GM21723 (cell line): Measurements from ENCODE around the gene TMSB10.
"Not testable (repeated sequence)": the region's sequence is repeated elsewhere in the genome, so short reads cannot be mapped to it uniquely, and the experiment has no call there.

ENCODE experiments used
- ATAC-seq: cut with Tn5 transposase; IDR thresholded peaks from one replicate; pipeline ENCODE4 v1.9.1; 2021; ENCODE audit warnings: mild to moderate bottlenecking, moderate library complexity; ENCODE audit not compliant: unreplicated experiment

Gene TMSB10

DNA sequence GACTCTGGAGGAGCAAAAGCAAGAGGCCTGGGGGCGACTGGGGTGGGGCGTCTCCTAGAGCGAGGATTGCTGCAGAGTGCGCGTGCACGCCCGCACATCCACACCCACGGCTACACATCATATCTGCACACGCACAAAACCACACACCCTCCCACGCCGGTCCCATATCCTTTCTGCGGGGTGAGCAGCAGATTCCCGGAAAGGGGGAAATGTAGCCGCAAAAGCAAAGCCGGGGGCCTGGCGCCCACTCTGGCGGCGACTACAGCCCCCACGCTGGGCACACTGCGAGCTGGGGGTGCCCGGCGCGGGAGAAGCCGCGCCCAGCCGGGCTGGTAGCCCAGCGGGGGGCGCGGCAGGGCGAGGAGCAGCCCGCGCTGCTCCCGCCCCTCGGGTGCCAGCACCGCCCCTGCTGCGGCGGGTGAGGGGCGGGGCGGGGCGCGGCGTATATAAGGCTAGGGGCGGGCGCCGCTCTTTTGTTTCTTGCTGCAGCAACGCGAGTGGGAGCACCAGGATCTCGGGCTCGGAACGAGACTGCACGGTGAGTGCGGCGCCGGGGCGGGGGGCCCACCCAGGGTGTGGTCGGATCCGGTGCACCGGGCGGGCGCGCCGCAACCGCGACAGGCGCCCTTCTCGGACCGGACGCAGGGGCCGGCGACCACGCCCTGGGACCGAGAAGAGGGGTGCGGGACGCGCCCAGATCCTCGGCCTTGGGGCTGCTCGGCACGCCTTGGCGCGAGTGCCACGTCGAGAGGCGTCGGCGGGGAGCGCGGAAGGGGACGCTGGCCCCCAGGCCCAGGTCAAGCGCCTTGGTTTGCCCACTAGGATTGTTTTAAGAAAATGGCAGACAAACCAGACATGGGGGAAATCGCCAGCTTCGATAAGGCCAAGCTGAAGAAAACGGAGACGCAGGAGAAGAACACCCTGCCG lies at the start of gene TMSB10:
Gene TMSB10 (plus strand): TSS at position 476 of the 927 bp plus-strand sequence.
- peak; percentile 67 for ATAC-seq

DNA sequence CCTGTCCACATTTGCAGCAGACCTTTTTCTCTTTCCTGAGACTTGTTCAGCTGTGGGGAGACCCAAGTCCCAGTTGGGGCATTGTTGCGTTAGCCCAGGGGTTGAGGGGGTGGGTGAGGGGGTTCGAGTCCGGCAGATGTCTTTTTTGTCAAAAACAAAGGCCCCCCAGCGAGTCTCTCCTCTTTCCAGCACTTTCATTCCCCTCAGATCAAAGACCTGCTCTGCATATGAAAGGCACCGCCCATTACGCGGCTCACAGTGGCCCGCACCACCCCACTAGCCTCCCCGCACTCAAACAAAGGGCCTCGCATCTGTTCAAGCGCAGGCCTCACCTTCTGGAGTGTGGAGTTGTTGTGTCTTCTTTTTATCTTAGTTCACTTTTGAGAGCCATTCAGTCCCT lies 49.7 kb upstream of the TMSB10 start:
- ATAC-seq = no peak

DNA sequence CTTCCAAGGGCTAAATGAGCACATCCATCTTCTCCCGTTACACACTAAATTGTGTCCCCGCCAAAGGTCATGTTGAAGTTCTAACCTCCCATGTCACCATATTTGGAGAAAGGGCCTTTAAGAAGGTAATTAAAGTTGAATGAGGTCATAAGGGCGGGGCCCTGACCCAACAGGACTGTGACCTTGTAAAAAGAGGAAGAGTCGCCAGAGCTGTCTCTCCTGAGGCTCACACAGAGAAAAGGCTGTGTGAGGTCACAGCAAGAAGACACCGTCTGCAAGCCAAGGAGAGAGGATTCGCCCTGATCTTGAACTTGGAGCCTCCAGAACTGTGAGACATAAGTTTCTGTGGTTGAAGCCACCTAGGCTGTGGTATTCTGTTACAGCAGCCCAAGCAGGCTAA lies 48.7 kb upstream of the TMSB10 start:
- no peak for ATAC-seq

DNA sequence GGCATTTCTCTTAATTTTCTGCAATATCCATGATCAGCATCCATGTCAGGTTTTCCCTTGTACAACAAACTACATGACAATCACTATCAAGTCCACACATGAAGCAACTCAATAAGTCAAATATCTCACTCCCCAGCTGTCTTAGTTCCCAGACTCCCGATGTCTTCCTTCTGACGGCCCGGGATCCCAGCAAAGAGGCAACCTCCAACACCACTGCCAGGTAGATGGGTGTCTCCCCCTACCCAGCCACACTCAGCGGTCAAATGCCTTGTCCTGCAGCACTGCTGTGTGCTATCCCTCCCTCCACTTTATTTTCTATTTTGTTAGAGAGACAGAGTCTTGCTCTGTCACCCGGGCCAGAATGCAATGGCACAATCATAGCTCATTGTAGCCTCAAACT lies 47.9 kb upstream of the TMSB10 start:
- no peak for ATAC-seq

DNA sequence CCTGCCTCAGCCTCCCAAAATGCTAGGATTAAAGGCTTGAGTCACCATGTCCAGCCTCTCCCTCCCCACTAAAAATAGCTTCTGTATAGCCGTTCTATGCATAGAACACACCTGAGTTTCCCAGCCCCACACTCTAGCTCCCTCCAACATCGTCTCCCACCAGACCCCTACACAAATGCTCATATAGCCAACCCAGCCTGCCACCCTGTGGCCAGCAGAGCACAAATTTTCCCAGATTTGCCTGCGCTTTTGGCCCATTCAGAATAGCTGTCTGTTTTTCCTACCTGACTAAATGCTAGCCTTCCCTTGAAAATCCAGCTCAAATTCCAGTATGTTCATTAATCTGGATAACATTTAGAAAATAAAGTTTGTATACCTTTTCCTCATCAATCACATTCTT lies 47.3 kb upstream of the TMSB10 start:
- no peak for ATAC-seq

DNA sequence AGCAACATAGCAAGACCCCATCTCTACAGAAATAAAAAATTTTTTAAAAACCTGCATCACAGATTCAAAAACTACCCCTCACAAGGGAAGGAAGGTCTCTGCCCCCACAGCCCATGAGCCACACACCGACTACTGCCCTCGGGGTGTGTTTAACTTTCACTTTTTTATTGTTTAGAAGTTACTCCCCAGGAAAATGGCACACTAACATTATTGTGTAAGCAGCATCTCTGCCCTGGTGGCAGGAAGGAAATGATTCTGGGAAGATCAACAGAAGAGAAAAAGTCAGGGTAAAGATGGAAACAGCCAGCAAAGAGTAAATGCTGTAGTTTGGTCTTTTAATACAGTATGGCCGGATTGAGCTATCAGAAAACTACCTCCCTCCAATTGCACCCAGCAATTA lies 46.5 kb upstream of the TMSB10 start:
- ATAC-seq = no peak

DNA sequence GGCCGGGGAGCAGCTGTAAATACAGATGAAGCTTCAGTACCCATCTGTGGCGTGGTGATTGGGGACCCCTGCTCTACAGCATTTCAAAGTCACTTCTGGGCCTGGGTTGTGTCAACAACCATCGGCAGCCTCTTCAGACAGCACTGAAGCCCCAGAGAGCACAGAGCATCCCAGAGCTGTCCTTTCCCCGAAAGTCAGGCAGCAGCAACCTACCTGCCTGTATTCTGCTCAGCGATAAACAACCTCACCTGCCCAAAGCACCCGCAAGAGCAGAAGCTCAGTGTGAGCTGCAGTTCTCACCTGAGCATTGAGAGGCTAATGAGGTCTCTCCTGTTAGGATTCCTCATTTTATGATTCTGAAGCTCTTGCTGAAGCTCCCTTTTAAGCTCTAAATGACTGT lies 43.9 kb upstream of the TMSB10 start:
- no peak for ATAC-seq

DNA sequence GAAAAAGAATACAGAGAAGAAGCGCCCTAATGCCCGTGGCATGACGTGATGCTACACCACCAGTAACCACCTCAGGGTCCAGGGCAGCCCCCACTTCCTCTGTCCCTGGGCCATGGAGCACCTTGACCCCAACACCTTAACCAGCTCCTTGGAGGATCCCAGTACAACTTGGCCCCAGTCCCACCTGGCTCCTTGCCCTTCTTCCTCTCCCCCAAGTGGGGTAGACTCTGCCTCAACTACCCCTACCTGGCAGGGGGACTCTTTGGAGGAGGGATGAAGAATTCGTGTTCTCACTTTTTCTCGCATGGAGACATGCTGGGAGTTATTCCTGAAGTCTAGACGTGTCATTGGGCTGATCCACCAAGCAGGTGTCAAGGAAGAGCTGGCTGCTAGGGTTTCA lies 43.5 kb upstream of the TMSB10 start:
- ATAC-seq = no peak

DNA sequence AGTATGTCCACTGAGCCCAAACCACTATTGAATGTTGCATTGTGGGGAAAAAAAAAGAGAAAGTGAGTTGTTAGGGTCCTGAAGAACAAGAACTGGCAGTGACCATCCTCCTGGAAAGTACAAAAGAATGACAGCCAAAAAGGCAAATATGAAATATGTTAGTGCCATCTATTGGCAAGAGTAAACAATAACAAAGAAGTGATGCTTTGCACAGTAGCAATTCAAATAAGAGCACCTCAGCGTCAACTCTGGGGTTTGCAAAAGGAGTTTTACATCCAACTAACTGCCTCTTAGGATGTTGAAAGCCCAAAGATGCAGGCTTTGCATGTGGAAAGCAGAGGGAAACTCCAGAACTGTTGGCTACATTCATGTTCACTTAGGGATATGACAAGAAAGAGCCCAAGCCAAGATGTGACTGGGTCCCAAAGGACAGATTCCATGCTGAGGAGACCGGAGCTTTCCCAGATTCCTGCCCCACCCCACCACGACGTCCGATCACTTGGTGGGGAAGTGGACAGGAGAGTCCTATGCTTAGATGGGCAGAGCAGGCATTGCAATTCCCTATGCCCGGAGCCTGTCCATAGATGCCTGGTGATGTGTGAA lies 40.2 kb upstream of the TMSB10 start:
- peak; percentile 69 for ATAC-seq

DNA sequence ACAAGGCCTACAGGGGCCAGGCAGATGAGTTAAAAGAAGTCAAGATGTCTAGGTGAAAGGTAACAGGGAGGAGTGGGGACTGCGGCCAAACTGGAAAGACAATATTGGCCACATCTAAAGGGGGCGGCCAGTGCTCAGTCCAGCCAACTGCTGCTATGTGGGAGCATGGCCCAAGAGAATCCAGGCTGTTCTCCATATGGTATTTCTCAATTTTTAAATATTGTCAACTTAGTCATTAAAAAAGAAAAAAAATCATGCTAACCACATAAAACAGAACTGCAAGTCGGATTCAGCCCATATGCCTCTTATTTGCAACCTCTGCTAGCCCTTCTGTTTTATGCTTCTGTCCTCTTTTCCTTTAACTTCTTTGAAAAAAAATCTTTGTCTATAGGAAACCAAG lies 39.3 kb upstream of the TMSB10 start:
- no peak for ATAC-seq

DNA sequence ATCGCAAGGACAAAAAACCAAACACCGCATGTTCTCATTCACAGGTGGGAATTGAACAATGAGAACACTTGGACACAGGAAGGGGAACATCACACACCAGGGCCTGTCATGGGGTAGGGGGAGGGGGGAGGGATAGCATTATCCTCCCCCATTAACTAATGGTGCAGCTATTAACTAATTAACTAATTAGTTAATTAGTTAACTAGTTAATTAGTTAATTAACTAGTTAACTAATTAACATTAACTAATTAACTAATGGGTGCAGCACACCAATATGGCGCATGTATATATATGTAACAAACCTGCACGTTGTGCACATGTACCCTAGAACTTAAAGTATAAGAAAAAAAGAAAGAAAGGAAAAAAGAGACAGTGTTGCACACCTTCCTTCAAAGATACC lies 37.1 kb upstream of the TMSB10 start:
- not testable (repeated sequence) for ATAC-seq

DNA sequence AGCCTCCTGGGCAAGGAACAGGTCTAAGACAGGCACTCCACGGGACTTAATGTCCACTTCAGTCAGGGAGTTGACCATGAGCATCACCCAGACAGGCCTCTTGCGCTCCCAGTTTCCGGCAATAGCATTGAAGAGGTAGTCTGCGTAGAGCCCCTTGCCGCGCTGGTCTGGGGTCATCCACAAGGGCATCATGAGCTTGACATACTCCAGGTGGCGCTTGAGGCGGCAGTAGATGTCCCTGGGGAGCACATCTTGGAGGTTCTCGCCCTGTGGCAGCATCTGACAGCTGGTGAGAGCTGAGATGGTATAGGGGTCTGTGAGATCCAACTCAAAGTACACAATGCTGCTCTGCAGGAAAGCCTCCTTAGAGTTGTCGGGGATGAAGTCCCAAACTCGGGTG lies 35.1 kb upstream of the TMSB10 start:
- ATAC-seq = no peak

DNA sequence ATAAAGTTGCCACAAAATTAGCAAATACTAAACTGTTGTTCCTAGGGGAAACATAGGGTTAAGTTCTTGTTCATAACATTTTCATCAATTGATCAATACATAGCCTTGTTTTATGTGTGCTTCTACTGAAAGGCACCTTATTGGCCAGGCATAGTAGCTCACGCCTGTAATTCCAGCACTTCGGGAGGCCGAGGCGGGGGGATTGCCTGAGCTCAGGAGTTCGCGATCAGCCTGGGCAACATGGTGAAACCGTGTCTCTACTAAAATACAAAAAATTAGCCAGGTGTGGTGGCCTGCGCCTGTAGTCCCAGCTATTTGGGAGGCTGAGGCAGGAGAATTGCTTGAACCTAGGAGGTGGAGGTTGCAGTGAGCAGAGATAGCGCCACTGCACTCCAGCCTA lies 32.8 kb upstream of the TMSB10 start:
- ATAC-seq = not testable (repeated sequence)

DNA sequence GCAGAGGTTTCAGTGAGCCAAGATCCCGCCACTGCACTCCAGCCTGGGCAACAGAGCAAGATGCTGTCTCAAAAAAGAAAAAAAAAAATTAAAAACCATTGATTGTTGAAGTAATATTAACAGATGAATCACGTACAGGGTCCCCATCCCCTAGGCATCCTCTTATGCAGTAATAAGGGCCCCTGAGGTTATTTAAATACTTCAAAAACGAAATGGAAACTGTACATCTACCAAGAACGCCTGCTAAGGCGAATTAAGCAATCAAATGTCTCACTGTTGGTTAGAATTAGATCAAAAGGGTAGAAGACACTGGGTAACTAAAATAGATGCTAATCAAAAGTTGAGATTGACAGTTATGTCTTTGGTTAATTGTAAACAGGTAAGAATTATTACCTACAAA lies 32.1 kb upstream of the TMSB10 start:
- no peak for ATAC-seq

DNA sequence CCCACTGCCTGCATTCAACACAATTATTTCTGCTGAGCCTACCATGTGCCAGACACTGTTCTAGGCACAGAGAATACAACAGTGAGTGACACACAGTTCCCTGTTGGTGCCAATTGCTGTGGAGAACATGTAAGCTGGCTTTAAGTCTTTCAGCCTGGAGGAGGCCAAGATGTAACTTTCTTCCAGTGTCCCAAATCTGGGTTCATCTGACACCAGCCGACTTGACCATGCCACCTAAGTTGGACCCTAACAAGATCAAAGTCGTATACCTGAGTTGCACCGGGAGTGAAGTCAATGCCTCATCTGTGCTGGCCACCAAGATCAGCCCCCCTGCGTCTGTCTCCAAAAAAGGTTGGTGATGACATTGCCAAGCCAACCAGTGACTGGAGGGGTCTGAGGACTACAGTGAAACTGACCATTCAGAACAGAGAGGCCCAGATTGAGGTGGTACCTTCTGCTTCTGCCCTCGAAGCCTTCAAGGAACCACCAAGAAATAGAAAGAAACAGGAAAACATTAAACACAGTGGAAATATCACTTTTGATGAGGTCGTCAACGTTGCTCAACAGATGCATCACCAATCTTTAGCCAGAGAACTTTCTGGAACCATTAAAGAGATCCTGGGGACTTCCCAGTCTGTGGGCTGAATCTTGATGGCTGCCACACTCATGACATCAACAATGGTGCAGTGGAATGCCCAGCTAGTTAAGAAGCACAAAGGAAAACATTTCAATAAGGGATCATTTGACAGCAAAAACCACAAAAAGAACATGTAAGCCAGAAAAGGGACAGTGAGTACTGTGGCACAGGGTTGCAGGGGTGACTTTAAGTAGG lies 30.9 kb upstream of the TMSB10 start:
- no peak for ATAC-seq

DNA sequence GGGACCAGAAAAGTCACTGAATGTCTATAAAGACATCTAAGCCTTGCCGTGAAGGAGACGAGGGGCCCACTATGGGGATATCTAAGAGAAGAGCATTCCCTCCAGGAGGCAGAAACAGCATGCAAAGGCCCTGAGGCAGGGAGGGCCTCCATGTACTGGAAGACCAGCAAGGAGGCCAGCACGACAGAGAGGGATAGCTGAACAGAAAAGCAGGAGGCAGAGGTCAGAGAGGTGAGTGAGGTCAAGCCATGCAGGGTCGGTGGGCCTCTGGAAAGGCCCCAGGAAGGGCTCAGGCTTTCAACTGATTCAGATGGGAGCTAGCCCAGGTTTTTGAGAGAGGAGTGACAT lies 30.3 kb upstream of the TMSB10 start:
- no peak for ATAC-seq

DNA sequence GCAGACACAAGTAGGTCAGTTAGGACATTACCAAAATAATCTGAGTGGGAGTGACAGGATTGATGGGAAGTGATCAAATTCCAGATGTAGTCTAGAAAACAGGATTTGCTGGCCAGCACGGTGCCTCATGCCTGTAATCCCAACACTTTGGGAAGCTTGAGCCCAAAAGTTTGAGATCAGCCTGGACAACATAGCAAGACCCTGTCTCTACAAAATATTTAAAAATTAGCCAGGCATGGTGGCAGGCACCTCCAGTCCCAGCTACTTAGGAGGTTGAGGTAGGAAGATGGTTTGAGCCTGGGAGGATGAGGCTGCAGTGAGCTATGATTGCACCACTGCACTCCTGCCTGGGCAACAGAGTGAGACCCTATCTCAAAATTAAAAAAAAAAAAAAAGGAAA lies 29.8 kb upstream of the TMSB10 start:
- ATAC-seq = not testable (repeated sequence)

DNA sequence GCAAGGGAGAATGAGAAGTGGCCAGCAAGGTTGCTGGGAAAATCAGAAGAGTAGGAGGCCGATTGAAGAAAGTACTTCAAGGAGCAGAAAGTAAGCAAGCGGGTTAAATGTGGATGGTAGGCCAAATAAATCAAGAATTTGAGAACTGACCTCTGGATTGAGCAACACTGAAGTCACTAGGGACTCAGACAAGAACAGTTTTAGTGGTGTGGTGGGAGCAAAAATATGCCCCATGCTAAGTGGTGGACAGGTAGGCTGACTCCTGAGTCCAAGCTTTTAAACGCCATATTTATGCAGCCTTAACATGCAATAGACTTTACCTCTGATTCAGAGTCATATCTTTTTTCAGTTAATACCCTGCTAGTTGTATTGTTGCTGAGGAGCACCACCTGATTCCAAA lies 29.1 kb upstream of the TMSB10 start:
- ATAC-seq = no peak

DNA sequence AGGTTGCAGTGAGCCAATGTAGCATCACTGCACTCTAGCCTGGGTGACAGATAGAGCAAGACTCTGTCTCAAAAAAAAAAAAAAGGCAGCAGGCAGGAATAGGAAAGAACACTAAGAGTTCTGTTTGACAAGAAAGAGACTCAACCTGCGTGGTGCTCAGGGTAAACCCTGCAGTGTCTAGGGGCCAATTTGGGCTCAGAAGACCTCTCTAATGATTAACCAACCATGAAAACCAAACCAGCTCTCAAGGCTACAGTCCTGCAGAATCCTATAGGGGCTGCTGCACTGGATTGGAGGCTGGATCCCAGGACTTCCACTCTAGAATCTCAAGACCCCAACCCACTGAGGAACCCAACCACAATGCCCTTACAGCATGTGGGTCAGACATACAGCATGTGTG lies 27.0 kb upstream of the TMSB10 start:
- no peak for ATAC-seq

DNA sequence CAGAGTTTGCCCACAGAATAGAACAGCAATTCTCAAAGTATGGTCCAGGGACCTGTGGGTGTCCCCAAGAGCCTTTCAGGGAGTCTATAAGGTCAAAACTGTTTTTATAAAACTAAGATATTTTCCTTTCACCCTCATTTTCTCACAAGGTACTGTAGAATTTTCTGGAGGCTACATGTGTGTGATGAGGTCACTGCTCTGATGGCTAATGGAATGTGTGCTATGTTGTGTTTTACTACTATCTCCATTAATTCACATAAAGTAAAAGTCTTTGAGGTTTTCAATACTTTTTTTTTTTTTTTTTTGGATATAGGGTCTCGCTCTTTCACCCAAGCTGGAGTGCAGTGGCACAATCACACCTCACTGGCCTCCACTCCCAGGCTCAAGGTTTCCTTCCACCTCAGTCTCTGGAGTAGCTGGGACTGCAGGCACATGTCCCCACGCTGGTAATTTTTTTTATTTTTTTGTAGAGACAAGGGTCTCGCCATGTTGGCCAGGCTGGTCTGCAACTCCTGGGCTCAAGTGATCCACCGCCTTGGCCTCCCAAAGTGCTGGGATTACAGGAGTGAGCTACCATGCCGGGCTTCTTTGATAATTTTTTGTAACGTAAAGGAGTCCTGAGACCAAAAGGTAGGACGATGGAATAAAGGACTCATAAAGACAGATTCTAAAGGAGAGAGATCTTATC lies 26.4 kb upstream of the TMSB10 start:
- no peak for ATAC-seq
